Right lobe of liver (tissue), 6 donors: Measurements from ENCODE around the gene PSMD14. TPM values are rescaled to one million over a fixed set of nuclear protein-coding genes. Genes with fewer than 3 reads are reported as not detected.
A peak's percentile ranks its signal among the peaks of the same experiment; 100 is the strongest.

Source experiments
- ATAC-seq, 4 donors: fragments of 200-7000 bp; cut with Tn5 transposase; one replicate each; pipeline ENCODE4 v1.9.1; 2020; ENCODE audit warnings: mild to moderate bottlenecking in 4 of 4, moderate library complexity in 4 of 4
- DNase-seq, 3 donors: peaks; one replicate each; pipeline ENCODE4 v3.0.0-alpha.2; 2020
- H3K27ac ChIP-seq, 3 donors: fragments of 200-600 bp; one replicate each; pipeline ENCODE4 v1.8.0; 2022
- H3K27me3 ChIP-seq, 2 donors: fragments of 200-600 bp; one replicate each; pipeline ENCODE4 v1.8.0; 2022
- H3K36me3 ChIP-seq, 4 donors: fragments of 200-600 bp; sonication (generic) in 1 of 4; one replicate each; pipeline versions ENCODE4 v1.5.1 to v1.8.0; 2017 to 2022; ENCODE audit warnings: control low read depth in 1 of 4
- H3K4me1 ChIP-seq, 4 donors: fragments of 200-600 bp; sonication (generic) in 1 of 4; one replicate each; pipeline versions ENCODE4 v1.5.1 to v1.8.0; 2017 to 2022; ENCODE audit warnings: control low read depth in 1 of 4
- H3K4me3 ChIP-seq, 3 donors: fragments of 200-600 bp; one replicate each; pipeline ENCODE4 v1.8.0; 2022
- H3K9me3 ChIP-seq, 4 donors: fragments of 200-600 bp; sonication (generic) in 1 of 4; one replicate each; pipeline versions ENCODE4 v1.5.1 to v1.8.0; 2017 to 2022; ENCODE audit warnings: control low read depth in 1 of 4
- POLR2A ChIP-seq: fragments of 450-650 bp; IDR thresholded peaks from one replicate; pipeline ENCODE4 v1.6.1; 2017; ENCODE audit warnings: antibody characterized with exemption, mild to moderate bottlenecking
- WGBS: methylation state at CpG from one replicate; pipeline ENCODE4 v1.1.6; 2018; ENCODE audit warnings: low coverage, low lambda C conversion rate; ENCODE audit not compliant: insufficient coverage; ENCODE audit errors: missing lambda C conversion rate; 5-methylcytosine and 5-hydroxymethylcytosine counted together
- intact Hi-C, 2 donors: fragments of 100-400 bp; cut with DNase I; formaldehyde crosslinking; loops; one replicate each; pipeline versions ENCODE4 v1.11.2 to v1.14.1; 2022
- total RNA-seq, 6 experiments: library from RNA; depleted of rRNA in 2 of 6; stranded (reverse); fragments of >200 nt in 2 of 6; fragmentation: NEBNext Ultra II Directional in 3 of 6; extraction: Animal tissue kit (Norgen Biotek cat#: 25700) in 3 of 6; gene quantifications; one replicate each; pipeline versions ENCODE4 v1.1.0 to v1.2.4, GENCODE V29; 2016 to 2023
- TF ChIP-seq, protein P1 (sequence below), 4 donors: fragments of 200-600 bp in 3 of 4; fragments of 450-650 bp in 1 of 4; IDR thresholded peaks; one replicate each; pipeline versions ENCODE4 v1.5.1 to v1.8.0; 2016 to 2022; ENCODE audit warnings: antibody characterized with exemption in 4 of 4, mild to moderate bottlenecking in 2 of 4
- donor health status: DM: no; HTN: yes; CAD: no.
- donor health status: DM: no; HTN: no; CAD: no.
- donor health status: DM: no; HTN: no; CAD: no.
- donor health status: DM: no; HTN: yes; CAD: no.
- donor health status: DM: no; HTN: yes; CAD: no.

PSMD14 gene
- total RNA-seq, 6 experiments from 2014 or later, result 18.7 to 61.8 (median 24.9) TPM

DNA sequence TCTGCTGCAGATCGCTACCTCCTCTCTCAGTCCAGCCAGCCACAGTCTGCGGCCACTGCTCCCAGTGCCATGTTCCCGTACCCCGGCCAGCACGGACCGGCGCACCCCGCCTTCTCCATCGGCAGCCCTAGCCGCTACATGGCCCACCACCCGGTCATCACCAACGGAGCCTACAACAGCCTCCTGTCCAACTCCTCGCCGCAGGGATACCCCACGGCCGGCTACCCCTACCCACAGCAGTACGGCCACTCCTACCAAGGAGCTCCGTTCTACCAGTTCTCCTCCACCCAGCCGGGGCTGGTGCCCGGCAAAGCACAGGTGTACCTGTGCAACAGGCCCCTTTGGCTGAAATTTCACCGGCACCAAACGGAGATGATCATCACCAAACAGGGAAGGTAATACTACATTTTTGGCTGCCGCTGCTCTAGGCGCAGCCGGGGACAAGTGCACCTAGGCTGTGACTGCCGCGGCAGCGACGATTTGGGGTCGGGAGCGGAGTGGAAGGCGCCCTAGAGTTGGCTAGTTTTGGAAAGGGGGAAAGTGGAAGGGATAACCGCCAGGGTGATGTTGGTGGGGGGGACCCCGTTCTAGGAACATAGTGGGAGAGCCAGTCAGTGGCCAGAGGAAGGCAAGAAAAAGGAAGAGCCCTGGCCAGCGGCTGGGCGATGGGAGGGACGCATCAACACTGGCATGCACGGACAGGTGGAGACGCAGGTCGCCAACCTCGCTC lies 108.6 kb downstream of the PSMD14 start:
- Histone ChIP-seq H3K4me1 (peaks cover 0 to 34% (median 5%) of the 10 kb centered on the region in 4 donors), H3K9me3 (no peaks in the 10 kb centered on the region), H3K36me3 (no peaks in the 10 kb centered on the region), H3K4me3 (no peak overlapping the region), H3K27me3 (peaks cover 8 to 20% of the 10 kb centered on the region in 2 donors), H3K27ac (no peak overlapping the region)
- intact Hi-C loops, result no loop called here
- TF ChIP-seq, protein P1, sequence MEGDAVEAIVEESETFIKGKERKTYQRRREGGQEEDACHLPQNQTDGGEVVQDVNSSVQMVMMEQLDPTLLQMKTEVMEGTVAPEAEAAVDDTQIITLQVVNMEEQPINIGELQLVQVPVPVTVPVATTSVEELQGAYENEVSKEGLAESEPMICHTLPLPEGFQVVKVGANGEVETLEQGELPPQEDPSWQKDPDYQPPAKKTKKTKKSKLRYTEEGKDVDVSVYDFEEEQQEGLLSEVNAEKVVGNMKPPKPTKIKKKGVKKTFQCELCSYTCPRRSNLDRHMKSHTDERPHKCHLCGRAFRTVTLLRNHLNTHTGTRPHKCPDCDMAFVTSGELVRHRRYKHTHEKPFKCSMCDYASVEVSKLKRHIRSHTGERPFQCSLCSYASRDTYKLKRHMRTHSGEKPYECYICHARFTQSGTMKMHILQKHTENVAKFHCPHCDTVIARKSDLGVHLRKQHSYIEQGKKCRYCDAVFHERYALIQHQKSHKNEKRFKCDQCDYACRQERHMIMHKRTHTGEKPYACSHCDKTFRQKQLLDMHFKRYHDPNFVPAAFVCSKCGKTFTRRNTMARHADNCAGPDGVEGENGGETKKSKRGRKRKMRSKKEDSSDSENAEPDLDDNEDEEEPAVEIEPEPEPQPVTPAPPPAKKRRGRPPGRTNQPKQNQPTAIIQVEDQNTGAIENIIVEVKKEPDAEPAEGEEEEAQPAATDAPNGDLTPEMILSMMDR (IDR thresholded peaks at IDR 0.05), result no peak
- TF ChIP-seq POLR2A, result no peak
- ATAC-seq, result peak in 1 of 4 donors; percentile 11
- DNase-seq, result no peak
- 5% methylated on average over 21 of the region's 41 CpGs for WGBS

DNA sequence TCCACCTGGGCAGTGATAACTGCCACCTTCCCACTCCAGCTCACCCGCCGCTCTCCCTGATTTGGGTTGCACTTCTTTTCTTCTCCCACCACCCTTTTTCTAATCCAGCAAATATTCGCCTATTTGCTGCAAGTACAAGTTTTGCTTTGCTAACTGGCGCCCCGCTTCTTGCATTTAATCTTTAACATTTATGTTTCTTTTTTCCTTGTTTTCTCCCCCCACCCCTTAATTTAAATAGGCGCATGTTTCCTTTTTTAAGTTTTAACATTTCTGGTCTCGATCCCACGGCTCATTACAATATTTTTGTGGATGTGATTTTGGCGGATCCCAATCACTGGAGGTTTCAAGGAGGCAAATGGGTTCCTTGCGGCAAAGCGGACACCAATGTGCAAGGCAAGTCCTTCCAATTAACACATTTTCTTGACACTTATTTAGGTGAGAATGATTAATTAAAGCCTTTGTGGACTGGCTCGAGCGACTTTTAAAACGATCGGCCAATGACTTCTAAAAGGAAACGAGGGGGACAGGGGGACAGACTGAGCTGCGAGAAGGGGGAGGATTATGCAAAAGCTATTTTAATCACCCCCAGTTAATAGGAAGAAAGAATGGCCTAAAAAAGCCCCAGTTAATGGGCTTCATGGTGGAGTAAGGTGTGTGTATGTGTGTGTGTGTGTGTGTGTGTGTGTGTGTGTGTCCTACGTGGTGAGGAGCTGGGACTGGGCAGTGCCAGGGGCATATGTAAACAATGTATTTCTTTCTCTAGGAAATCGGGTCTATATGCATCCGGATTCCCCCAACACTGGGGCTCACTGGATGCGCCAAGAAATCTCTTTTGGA lies 109.4 kb downstream of the PSMD14 start:
- Histone ChIP-seq H3K4me1 (peaks cover 0 to 34% (median 5%) of the 10 kb centered on the region in 4 donors), H3K27ac (no peak overlapping the region), H3K4me3 (no peak overlapping the region), H3K9me3 (no peaks in the 10 kb centered on the region), H3K36me3 (no peaks in the 10 kb centered on the region), H3K27me3 (peaks cover 11 to 20% of the 10 kb centered on the region in 2 donors)
- intact Hi-C loops, result no loop called here
- TF ChIP-seq POLR2A, result no peak
- TF ChIP-seq, protein P1 (IDR thresholded peaks at IDR 0.05), result no peak
- ATAC-seq (no peak), DNase-seq (no peak)
- 8% methylated on average over 20 of the region's 21 CpGs for WGBS

DNA sequence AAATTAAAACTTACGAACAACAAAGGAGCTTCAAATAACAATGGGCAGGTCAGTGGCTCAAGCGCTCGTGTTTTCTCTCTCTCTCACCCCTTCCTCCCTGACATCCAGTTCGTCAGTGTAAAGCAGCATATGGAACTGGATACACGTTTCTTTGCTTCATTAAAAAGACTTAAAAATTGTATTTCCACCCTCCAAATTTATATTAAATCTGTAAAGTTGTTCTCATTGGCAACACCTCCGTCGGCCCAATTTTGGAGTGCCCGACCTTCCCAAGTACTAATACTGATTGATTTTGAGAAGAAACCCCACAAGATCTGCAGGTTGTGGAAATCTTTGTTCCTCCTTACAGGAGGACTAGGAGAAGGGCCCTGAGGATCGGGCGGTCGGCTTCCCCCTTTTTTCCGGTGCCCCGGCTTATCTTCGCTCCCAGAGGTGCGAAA lies 110.1 kb downstream of the PSMD14 start:
- WGBS, result 6% methylated on average over 10 of the region's 15 CpGs
- H3K4me1 ChIP-seq, result peaks cover 0 to 34% (median 5%) of the 10 kb centered on the region in 4 donors
- TF ChIP-seq, protein P1 (IDR thresholded peaks at IDR 0.05), result no peak
- TF ChIP-seq POLR2A, result no peak
- no peaks in the 10 kb centered on the region for H3K9me3 ChIP-seq
- H3K27me3 ChIP-seq, result peaks cover 15 to 20% of the 10 kb centered on the region in 2 donors
- no peak for ATAC-seq
- no peak for DNase-seq
- intact Hi-C loops, result no loop called here
- no peaks in the 10 kb centered on the region for H3K36me3 ChIP-seq
- H3K27ac ChIP-seq, result no peak overlapping the region
- no peak overlapping the region for H3K4me3 ChIP-seq

DNA sequence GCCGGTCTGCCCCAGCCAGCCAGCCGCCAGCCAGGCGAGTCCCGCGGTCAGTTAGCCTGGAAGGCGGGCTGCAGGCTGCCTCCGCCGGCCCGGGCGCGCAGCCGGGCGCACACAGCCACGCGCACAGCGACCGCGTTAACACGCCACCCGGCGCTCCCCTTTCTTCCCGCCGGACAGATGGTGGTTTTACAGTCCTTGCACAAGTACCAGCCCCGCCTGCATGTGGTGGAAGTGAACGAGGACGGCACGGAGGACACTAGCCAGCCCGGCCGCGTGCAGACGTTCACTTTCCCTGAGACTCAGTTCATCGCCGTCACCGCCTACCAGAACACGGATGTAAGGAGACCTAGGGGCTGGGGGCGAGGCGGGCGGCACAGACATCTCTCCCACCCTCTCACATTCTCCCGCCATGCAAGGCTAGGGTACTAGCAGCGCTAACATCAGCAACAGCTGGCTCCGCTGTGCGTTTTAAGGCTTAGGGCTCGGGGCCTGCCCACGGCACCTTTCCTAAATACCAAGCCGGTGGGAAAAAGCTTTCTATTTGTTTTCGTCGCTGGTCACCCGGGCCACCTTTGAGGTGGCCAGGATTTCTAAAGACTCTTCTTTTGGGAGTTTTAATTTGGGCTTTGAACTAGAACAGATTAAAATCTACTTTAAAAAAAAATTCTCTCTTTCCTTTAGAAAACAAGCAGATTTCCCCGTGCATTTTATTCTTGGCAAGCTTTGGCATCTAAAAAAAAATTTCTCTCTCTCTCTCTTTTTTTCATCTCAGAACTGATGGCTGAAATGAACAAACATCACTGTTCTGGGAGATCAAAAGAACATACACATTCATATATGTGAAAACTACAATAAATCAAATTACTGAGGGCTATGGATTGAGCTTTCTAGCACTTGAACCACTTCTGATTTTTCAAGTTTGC lies 110.8 kb downstream of the PSMD14 start:
- TF ChIP-seq, protein P1 (IDR thresholded peaks at IDR 0.05), result no peak
- TF ChIP-seq POLR2A, result no peak
- ATAC-seq, result no peak
- Histone ChIP-seq H3K27me3 (peaks cover 18 to 27% of the 10 kb centered on the region in 2 donors), H3K36me3 (no peaks in the 10 kb centered on the region), H3K4me3 (no peak overlapping the region), H3K9me3 (no peaks in the 10 kb centered on the region), H3K4me1 (peaks cover 0 to 40% (median 5%) of the 10 kb centered on the region in 4 donors), H3K27ac (no peak overlapping the region)
- 7% methylated on average over 19 of the region's 49 CpGs for WGBS
- intact Hi-C loops, result no loop called here
- DNase-seq, result no peak
